ENCODE measurements around the gene HELQ. TPM values are rescaled to one million over a fixed set of nuclear protein-coding genes. Genes with fewer than 3 reads are reported as not detected.

The HELQ gene
- total and polyA plus RNA-seq, 2 donors = 14.3 to 20.9 TPM

GRCh38 chr4:83387476-83388312 is 67.9 kb downstream of the HELQ start:
- Histone ChIP-seq H3K9me3 (ENCODE audit: control insufficient read depth in 2 of 2, insufficient read depth in 1 of 2, low read length in 1 of 2) (no peaks in the 10 kb centered on the region), H3K27ac (ENCODE audit: low read depth in 1 of 2, low read length in 1 of 2) (no peak overlapping the region), H3K27me3 (ENCODE audit: control insufficient read depth in 2 of 2, insufficient read depth in 1 of 2, low read length in 1 of 2) (no peaks in the 10 kb centered on the region), H3K36me3 (ENCODE audit: control insufficient read depth in 2 of 2, insufficient read depth in 2 of 2, low read length in 1 of 2) (no peaks in the 10 kb centered on the region), H3K4me1 (ENCODE audit: control insufficient read depth in 2 of 2, insufficient read depth in 2 of 2, low read length in 2 of 2) (peaks cover 0 to 6% of the 10 kb centered on the region in 2 donors), H3K4me3 (ENCODE audit: low read length in 2 of 2) (no peak overlapping the region)
- 90% methylated on average over 3 of the region's 3 CpGs for WGBS
- no peak for DNase-seq (ENCODE audit: low read depth in 6 of 9, low spot score in 9 of 9)

DNA sequence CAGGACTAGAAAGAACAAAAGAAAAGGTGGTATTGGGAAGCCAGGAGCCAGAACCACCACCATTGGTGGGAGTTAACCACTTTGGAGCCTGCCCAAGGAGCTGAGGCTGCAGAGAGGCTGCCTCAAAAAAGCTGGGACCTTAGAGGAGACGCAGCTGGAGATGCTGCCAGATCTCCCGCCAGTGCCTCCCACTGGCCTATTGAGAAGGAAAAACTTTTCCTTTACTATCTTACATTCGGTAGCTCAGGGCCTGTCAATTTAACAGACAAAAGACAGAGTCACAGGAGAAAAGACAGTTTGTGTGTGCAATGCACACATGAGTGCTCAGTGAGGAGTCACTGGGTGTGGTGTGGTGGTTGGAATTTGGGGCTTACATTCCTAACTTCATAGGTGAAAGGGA is 68.6 kb downstream of the HELQ start:
- Histone ChIP-seq H3K4me1 (ENCODE audit: control insufficient read depth in 2 of 2, insufficient read depth in 2 of 2, low read length in 2 of 2) (peaks cover 0 to 6% of the 10 kb centered on the region in 2 donors), H3K27ac (ENCODE audit: low read depth in 1 of 2, low read length in 1 of 2) (no peak overlapping the region), H3K36me3 (ENCODE audit: control insufficient read depth in 2 of 2, insufficient read depth in 2 of 2, low read length in 1 of 2) (no peaks in the 10 kb centered on the region), H3K4me3 (ENCODE audit: low read length in 2 of 2) (no peak overlapping the region), H3K27me3 (ENCODE audit: control insufficient read depth in 2 of 2, insufficient read depth in 1 of 2, low read length in 1 of 2) (no peaks in the 10 kb centered on the region), H3K9me3 (ENCODE audit: control insufficient read depth in 2 of 2, insufficient read depth in 1 of 2, low read length in 1 of 2) (no peaks in the 10 kb centered on the region)
- 97% methylated on average over 3 of the region's 3 CpGs for WGBS
- no peak for DNase-seq (ENCODE audit: low read depth in 6 of 9, low spot score in 9 of 9)

DNA sequence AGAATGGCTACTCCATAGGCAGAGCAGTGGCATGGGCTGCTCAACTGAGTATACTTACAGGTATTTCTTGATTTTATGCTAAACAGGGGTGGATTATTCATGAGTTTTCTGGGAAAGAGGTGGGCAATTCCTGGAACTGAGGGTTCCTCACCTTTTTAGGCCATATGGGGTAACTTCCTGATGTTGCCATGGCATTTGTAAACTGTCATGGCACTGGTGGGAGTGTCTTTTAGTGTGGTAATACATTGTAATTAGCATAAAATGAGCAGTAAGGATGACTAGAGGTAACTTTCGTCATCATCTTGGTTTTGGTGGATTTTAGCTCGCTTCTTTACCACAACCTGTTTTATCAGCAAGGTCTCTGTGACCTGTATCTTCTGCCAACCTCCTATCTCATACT is 72.8 kb downstream of the HELQ start:
- Histone ChIP-seq H3K9me3 (ENCODE audit: control insufficient read depth in 2 of 2, insufficient read depth in 1 of 2, low read length in 1 of 2) (peaks cover 6 to 13% of the 10 kb centered on the region in 2 donors), H3K4me3 (ENCODE audit: low read length in 2 of 2) (no peak overlapping the region), H3K36me3 (ENCODE audit: control insufficient read depth in 2 of 2, insufficient read depth in 2 of 2, low read length in 1 of 2) (peaks cover 0 to 3% of the 10 kb centered on the region in 2 donors), H3K27ac (ENCODE audit: low read depth in 1 of 2, low read length in 1 of 2) (no peak overlapping the region), H3K27me3 (ENCODE audit: control insufficient read depth in 2 of 2, insufficient read depth in 1 of 2, low read length in 1 of 2) (no peaks in the 10 kb centered on the region), H3K4me1 (ENCODE audit: control insufficient read depth in 2 of 2, insufficient read depth in 2 of 2, low read length in 2 of 2) (no peaks in the 10 kb centered on the region)
- no peak for DNase-seq (ENCODE audit: low read depth in 6 of 9, low spot score in 9 of 9)
- 94% methylated on average over 2 of the region's 2 CpGs for WGBS

- DNase-seq (ENCODE audit: low read depth in 6 of 9, low spot score in 9 of 9) = no peak
- 94% methylated on average over 4 of the region's 4 CpGs for WGBS
- H3K36me3 ChIP-seq (ENCODE audit: control insufficient read depth in 2 of 2, insufficient read depth in 2 of 2, low read length in 1 of 2) = peaks cover 0 to 3% of the 10 kb centered on the region in 2 donors
- H3K4me3 ChIP-seq (ENCODE audit: low read length in 2 of 2) = no peak overlapping the region
- peaks cover 7 to 14% of the 10 kb centered on the region in 2 donors for H3K9me3 ChIP-seq (ENCODE audit: control insufficient read depth in 2 of 2, insufficient read depth in 1 of 2, low read length in 1 of 2)
- no peak overlapping the region for H3K27ac ChIP-seq (ENCODE audit: low read depth in 1 of 2, low read length in 1 of 2)
- no peaks in the 10 kb centered on the region for H3K27me3 ChIP-seq (ENCODE audit: control insufficient read depth in 2 of 2, insufficient read depth in 1 of 2, low read length in 1 of 2)
- no peaks in the 10 kb centered on the region for H3K4me1 ChIP-seq (ENCODE audit: control insufficient read depth in 2 of 2, insufficient read depth in 2 of 2, low read length in 2 of 2)
Observed at GRCh38 chr4:83381173-83381572, 74.5 kb downstream of the HELQ start.

- H3K36me3 ChIP-seq (ENCODE audit: control insufficient read depth in 2 of 2, insufficient read depth in 2 of 2, low read length in 1 of 2) = peaks cover 0 to 3% of the 10 kb centered on the region in 2 donors
- DNase-seq (ENCODE audit: low read depth in 6 of 9, low spot score in 9 of 9) = peak in 7 of 9 donors; percentile 9 to 61 (median 22)
- H3K27me3 ChIP-seq (ENCODE audit: control insufficient read depth in 2 of 2, insufficient read depth in 1 of 2, low read length in 1 of 2) = no peaks in the 10 kb centered on the region
- H3K4me3 ChIP-seq (ENCODE audit: low read length in 2 of 2) = no peak overlapping the region
- H3K27ac ChIP-seq (ENCODE audit: low read depth in 1 of 2, low read length in 1 of 2) = no peak overlapping the region
- H3K4me1 ChIP-seq (ENCODE audit: control insufficient read depth in 2 of 2, insufficient read depth in 2 of 2, low read length in 2 of 2) = no peaks in the 10 kb centered on the region
- peaks cover 7 to 14% of the 10 kb centered on the region in 2 donors for H3K9me3 ChIP-seq (ENCODE audit: control insufficient read depth in 2 of 2, insufficient read depth in 1 of 2, low read length in 1 of 2)
- WGBS = 96% methylated on average over 5 of the region's 5 CpGs
Observed at GRCh38 chr4:83378419-83378818, 77.2 kb downstream of the HELQ start.

DNA sequence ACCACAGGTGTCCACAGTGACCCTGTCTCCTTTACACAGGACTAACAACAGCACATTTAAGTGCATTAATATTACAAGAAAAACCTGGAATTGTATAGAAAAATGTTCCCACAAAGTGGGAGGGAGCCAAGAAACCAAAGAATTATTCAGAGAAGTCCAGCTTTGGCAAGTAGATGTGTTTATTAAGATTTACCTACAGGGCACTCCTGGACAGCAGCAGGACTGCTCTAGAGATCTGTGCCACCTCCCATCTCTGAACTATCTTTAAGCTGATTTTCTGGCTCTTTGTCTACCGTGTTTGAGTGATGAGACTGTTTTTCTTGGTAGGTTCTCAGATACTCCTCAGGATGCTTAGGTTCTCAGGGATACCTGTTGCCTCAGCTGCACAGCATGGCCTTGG is 82.7 kb downstream of the HELQ start:
- H3K4me1 ChIP-seq (ENCODE audit: control insufficient read depth in 2 of 2, insufficient read depth in 2 of 2, low read length in 2 of 2) = no peaks in the 10 kb centered on the region
- no peak for DNase-seq (ENCODE audit: low read depth in 6 of 9, low spot score in 9 of 9)
- WGBS = 88% methylated on average over 1 of the region's 1 CpG
- no peaks in the 10 kb centered on the region for H3K36me3 ChIP-seq (ENCODE audit: control insufficient read depth in 2 of 2, insufficient read depth in 2 of 2, low read length in 1 of 2)
- peaks cover 2% of the 10 kb centered on the region in 2 donors for H3K9me3 ChIP-seq (ENCODE audit: control insufficient read depth in 2 of 2, insufficient read depth in 1 of 2, low read length in 1 of 2)
- H3K27ac ChIP-seq (ENCODE audit: low read depth in 1 of 2, low read length in 1 of 2) = no peak overlapping the region
- peaks cover 0 to 3% of the 10 kb centered on the region in 2 donors for H3K27me3 ChIP-seq (ENCODE audit: control insufficient read depth in 2 of 2, insufficient read depth in 1 of 2, low read length in 1 of 2)
- H3K4me3 ChIP-seq (ENCODE audit: low read length in 2 of 2) = no peak overlapping the region

- DNase-seq (ENCODE audit: low read depth in 6 of 9, low spot score in 9 of 9) = no peak
- 93% methylated on average over 1 of the region's 1 CpG for WGBS
Observed at GRCh38 chr4:83371936-83372335, 83.7 kb downstream of the HELQ start.

GRCh38 chr4:83371235-83371634 is 84.4 kb downstream of the HELQ start:
- H3K27ac ChIP-seq (ENCODE audit: low read depth in 1 of 2, low read length in 1 of 2) = no peak overlapping the region
- no peaks in the 10 kb centered on the region for H3K4me1 ChIP-seq (ENCODE audit: control insufficient read depth in 2 of 2, insufficient read depth in 2 of 2, low read length in 2 of 2)
- no peak for DNase-seq (ENCODE audit: low read depth in 6 of 9, low spot score in 9 of 9)
- H3K27me3 ChIP-seq (ENCODE audit: control insufficient read depth in 2 of 2, insufficient read depth in 1 of 2, low read length in 1 of 2) = peaks cover 0 to 3% of the 10 kb centered on the region in 2 donors
- no peak overlapping the region for H3K4me3 ChIP-seq (ENCODE audit: low read length in 2 of 2)
- no peaks in the 10 kb centered on the region for H3K9me3 ChIP-seq (ENCODE audit: control insufficient read depth in 2 of 2, insufficient read depth in 1 of 2, low read length in 1 of 2)
- H3K36me3 ChIP-seq (ENCODE audit: control insufficient read depth in 2 of 2, insufficient read depth in 2 of 2, low read length in 1 of 2) = no peaks in the 10 kb centered on the region
- WGBS = over 99% methylated on average over 5 of the region's 5 CpGs

More at GRCh38 chr4:83371936-83372335, 83.7 kb downstream of the HELQ start:
- no peaks in the 10 kb centered on the region for H3K9me3 ChIP-seq (ENCODE audit: control insufficient read depth in 2 of 2, insufficient read depth in 1 of 2, low read length in 1 of 2)
- H3K4me1 ChIP-seq (ENCODE audit: control insufficient read depth in 2 of 2, insufficient read depth in 2 of 2, low read length in 2 of 2) = no peaks in the 10 kb centered on the region
- no peak overlapping the region for H3K4me3 ChIP-seq (ENCODE audit: low read length in 2 of 2)
- H3K36me3 ChIP-seq (ENCODE audit: control insufficient read depth in 2 of 2, insufficient read depth in 2 of 2, low read length in 1 of 2) = no peaks in the 10 kb centered on the region
- H3K27ac ChIP-seq (ENCODE audit: low read depth in 1 of 2, low read length in 1 of 2) = no peak overlapping the region
- H3K27me3 ChIP-seq (ENCODE audit: control insufficient read depth in 2 of 2, insufficient read depth in 1 of 2, low read length in 1 of 2) = peaks cover 0 to 3% of the 10 kb centered on the region in 2 donors

- Histone ChIP-seq H3K9me3 (ENCODE audit: control insufficient read depth in 2 of 2, insufficient read depth in 1 of 2, low read length in 1 of 2) (no peaks in the 10 kb centered on the region), H3K36me3 (ENCODE audit: control insufficient read depth in 2 of 2, insufficient read depth in 2 of 2, low read length in 1 of 2) (no peaks in the 10 kb centered on the region), H3K27ac (ENCODE audit: low read depth in 1 of 2, low read length in 1 of 2) (no peak overlapping the region), H3K4me3 (ENCODE audit: low read length in 2 of 2) (no peak overlapping the region), H3K4me1 (ENCODE audit: control insufficient read depth in 2 of 2, insufficient read depth in 2 of 2, low read length in 2 of 2) (no peaks in the 10 kb centered on the region), H3K27me3 (ENCODE audit: control insufficient read depth in 2 of 2, insufficient read depth in 1 of 2, low read length in 1 of 2) (peaks cover 0 to 3% of the 10 kb centered on the region in 2 donors)
- DNase-seq (ENCODE audit: low read depth in 6 of 9, low spot score in 9 of 9) = no peak
- WGBS = 44% methylated on average over 1 of the region's 1 CpG
Observed at GRCh38 chr4:83370640-83370906, 85.0 kb downstream of the HELQ start.

Data from thymus (tissue), 11 donors.